Muscle of arm (tissue), 12 donors: ENCODE data around the gene ACOT6. TPM values are rescaled to one million over a fixed set of nuclear protein-coding genes. Genes with fewer than 3 reads are reported as not detected.
"Not testable (repeated sequence)": the region's sequence is repeated elsewhere in the genome, so short reads cannot be mapped to it uniquely, and the experiment has no call there.

ENCODE experiments used
- DNase-seq: peaks from one replicate; pipeline ENCODE4 v3.0.0-alpha.2; 2013
- polyA plus RNA-seq, 12 donors: library from polyadenylated mRNA; unstranded; fragments of 120-200 nt; gene quantifications; one replicate each; pipeline ENCODE4 v1.2.1, GENCODE V29; 2013; ENCODE audit not compliant: insufficient read length in 12 of 12

Gene ACOT6
- polyA plus RNA-seq, 12 donors, result 0.19 TPM; not detected in 11

GRCh38 chr14:73645248-73645610, 32.9 kb downstream of the ACOT6 start:
- DNase-seq, result no peak

GRCh38 chr14:73651005-73651404, 38.7 kb downstream of the ACOT6 start:
- no peak for DNase-seq

GRCh38 chr14:73655851-73656250, 43.5 kb downstream of the ACOT6 start:
- DNase-seq, result no peak

- not testable (repeated sequence) for DNase-seq
Observed at GRCh38 chr14:73659202-73659601, 46.9 kb downstream of the ACOT6 start.

GRCh38 chr14:73660511-73660910, 48.2 kb downstream of the ACOT6 start:
- DNase-seq, result no peak

GRCh38 chr14:73661872-73662271, 49.6 kb downstream of the ACOT6 start:
- DNase-seq, result no peak

- no peak for DNase-seq
Observed at GRCh38 chr14:73662487-73662943, 50.2 kb downstream of the ACOT6 start.

GRCh38 chr14:73663548-73664212, 51.4 kb downstream of the ACOT6 start:
- DNase-seq, result no peak

GRCh38 chr14:73665130-73665529, 52.8 kb downstream of the ACOT6 start:
- no peak for DNase-seq

- DNase-seq, result no peak
Observed at GRCh38 chr14:73666583-73666982, 54.3 kb downstream of the ACOT6 start.

GRCh38 chr14:73667854-73668253, 55.5 kb downstream of the ACOT6 start:
- no peak for DNase-seq

Other genes starting within 250 kb of the ACOT6 start
- 10 to 100 TPM in 11 of 12 donors, not detected in 1; 24.2 to 66.5 (median 35.0) TPM for gene NUMB, start 154.0 kb upstream of the ACOT6 start, polyA plus RNA-seq
- 1 to 10 TPM in 11 of 12 donors, not detected in 1; 3.9 to 8.9 (median 5.9) TPM for gene RIOX1, start 121.6 kb upstream of the ACOT6 start, polyA plus RNA-seq
- 1 to 10 TPM in 10 of 12 donors, not detected in 2; 1.2 to 7.1 (median 2.6) TPM for gene ACOT1, start 75.4 kb upstream of the ACOT6 start, polyA plus RNA-seq
- 1 to 10 TPM in 5 of 12 donors, under 1 TPM in 5, not detected in 2; 0.30 to 2.6 (median 1.0) TPM for gene HEATR4, start 53.6 kb upstream of the ACOT6 start, polyA plus RNA-seq
- 10 to 100 TPM in 11 of 12 donors, not detected in 1; 14.3 to 34.2 (median 26.3) TPM for gene ACOT2, start 43.3 kb upstream of the ACOT6 start, polyA plus RNA-seq
- gene ACOT4, start 20.6 kb upstream of the ACOT6 start, polyA plus RNA-seq, result under 1 TPM in 10 of 12 donors, not detected in 2; 0.16 to 0.51 (median 0.33) TPM
- gene DNAL1, start 32.5 kb downstream of the ACOT6 start, polyA plus RNA-seq, result 10 to 100 TPM in 5 of 12 donors, 1 to 10 TPM in 6, not detected in 1; 7.5 to 13.1 (median 9.2) TPM
- gene PNMA1, start 101.9 kb downstream of the ACOT6 start, polyA plus RNA-seq, result 10 to 100 TPM in 11 of 12 donors, not detected in 1; 22.0 to 33.8 (median 25.9) TPM
- gene PTGR2, start 239.3 kb downstream of the ACOT6 start, polyA plus RNA-seq, result 10 to 100 TPM in 5 of 12 donors, 1 to 10 TPM in 6, not detected in 1; 3.9 to 15.9 (median 9.6) TPM